ENCODE data around the gene BLZF1. TPM values are rescaled to one million over a fixed set of nuclear protein-coding genes. Genes with fewer than 3 reads are reported as not detected.
A peak's percentile ranks its signal among the peaks of the same experiment; 100 is the strongest.
"Not testable (repeated sequence)": the region's sequence is repeated elsewhere in the genome, so short reads cannot be mapped to it uniquely, and the experiment has no call there.

Gene BLZF1
- total RNA-seq, 1 donor from 2014 or later = 21.3 TPM

GRCh38 chr1:169360415-169360814 lies 7.6 kb upstream of the BLZF1 start:
- no peak for DNase-seq (ENCODE audit: low read depth)

- DNase-seq (ENCODE audit: low read depth) = peak; percentile 5
Observed at GRCh38 chr1:169361281-169361680, 6.7 kb upstream of the BLZF1 start.

GRCh38 chr1:169363046-169363730 lies 4.8 kb upstream of the BLZF1 start:
- no peak for DNase-seq (ENCODE audit: low read depth)

- DNase-seq (ENCODE audit: low read depth) = no peak
Observed at GRCh38 chr1:169364948-169365347, 3.0 kb upstream of the BLZF1 start.

- no peak for DNase-seq (ENCODE audit: low read depth)
Observed at GRCh38 chr1:169367096-169367685, 804 bp upstream of the BLZF1 start.

GRCh38 chr1:169368406-169368769 lies 393 bp downstream of the BLZF1 start:
- DNase-seq (ENCODE audit: low read depth) = no peak

GRCh38 chr1:169371404-169371803 lies 3.4 kb downstream of the BLZF1 start:
- DNase-seq (ENCODE audit: low read depth) = no peak

GRCh38 chr1:169381162-169381561 lies 13.2 kb downstream of the BLZF1 start:
- DNase-seq (ENCODE audit: low read depth) = no peak

- no peak for DNase-seq (ENCODE audit: low read depth)
Observed at GRCh38 chr1:169383449-169383848, 15.5 kb downstream of the BLZF1 start.

GRCh38 chr1:169387399-169387798 lies 19.4 kb downstream of the BLZF1 start:
- DNase-seq (ENCODE audit: low read depth) = no peak

GRCh38 chr1:169390303-169390702 lies 22.3 kb downstream of the BLZF1 start:
- no peak for DNase-seq (ENCODE audit: low read depth)

GRCh38 chr1:169392406-169392805 lies 24.4 kb downstream of the BLZF1 start:
- no peak for DNase-seq (ENCODE audit: low read depth)

- DNase-seq (ENCODE audit: low read depth) = no peak
Observed at GRCh38 chr1:169395955-169396354, 28.0 kb downstream of the BLZF1 start.

- DNase-seq (ENCODE audit: low read depth) = not testable (repeated sequence)
Observed at GRCh38 chr1:169402578-169402977, 34.6 kb downstream of the BLZF1 start.

- not testable (repeated sequence) for DNase-seq (ENCODE audit: low read depth)
Observed at GRCh38 chr1:169408340-169408739, 40.3 kb downstream of the BLZF1 start.

- no peak for DNase-seq (ENCODE audit: low read depth)
Observed at GRCh38 chr1:169414952-169415351, 47.0 kb downstream of the BLZF1 start.

GRCh38 chr1:169421309-169421708 lies 53.3 kb downstream of the BLZF1 start:
- no peak for DNase-seq (ENCODE audit: low read depth)

- no peak for DNase-seq (ENCODE audit: low read depth)
Observed at GRCh38 chr1:169426174-169426705, 58.2 kb downstream of the BLZF1 start.

GRCh38 chr1:169427081-169427641 lies 59.2 kb downstream of the BLZF1 start, which contains the start of gene CCDC181:
Gene CCDC181, minus strand, starts transcription at chr1:169427474. Its CDS starts 2,547 bp downstream, at chr1:169424927.
- peak; percentile 84 for DNase-seq (ENCODE audit: low read depth)
